ENCODE data around the gene PPP4R2. TPM values are rescaled to one million over a fixed set of nuclear protein-coding genes. Genes with fewer than 3 reads are reported as not detected.

PPP4R2 gene
- total and polyA plus RNA-seq, 10 of the 15 experiments (the other 5 are each of a cell fraction or from before 2014, with no cell fraction given): 16.7 to 83.4 (median 38.9) TPM

- Histone ChIP-seq H3K4me2 (ENCODE audit: control insufficient read depth, insufficient read depth) (no peak overlapping the region), H4K20me1 (ENCODE audit: control insufficient read depth, insufficient read depth) (no peaks in the 10 kb centered on the region), H3K36me3 (ENCODE audit: control insufficient read depth in 2 of 2, insufficient read depth in 2 of 2, low read length in 1 of 2) (no peaks in the 10 kb centered on the region; a peak in 1 of 4 replicates), H3K4me3 (no peak overlapping the region), H3K79me2 (ENCODE audit: control insufficient read depth, insufficient read depth, low read length) (no peaks in the 10 kb centered on the region), H3K9ac (ENCODE audit: control insufficient read depth, insufficient read depth, low read length) (no peak overlapping the region), H3K27me3 (replicated peaks in 1 of 2; ENCODE audit: control insufficient read depth in 2 of 2, insufficient read depth in 2 of 2, low read length in 1 of 2) (no peaks in the 10 kb centered on the region), H3K27ac (ENCODE audit: control insufficient read depth, insufficient read depth) (no peak overlapping the region), H2AFZ (ENCODE audit: control insufficient read depth, low read depth, low read length) (no peak overlapping the region), H3K9me3 (replicated peaks; ENCODE audit: control insufficient read depth, insufficient read depth, low read length) (no peaks in the 10 kb centered on the region), H3K4me1 (ENCODE audit: control insufficient read depth, insufficient read depth, low read length) (no peaks in the 10 kb centered on the region)
- POLR2A ChIA-PET: no interaction called here
- RAD21 ChIA-PET (ENCODE audit: unreplicated experiment): no interaction called here
- SMC1A ChIA-PET (ENCODE audit: uncharacterized antibody, unreplicated experiment): no interaction called here
- FAIRE-seq: no peak
- BruUV-seq (replicated peaks): no TSS peak
- 76% methylated on average over 3 of the region's 3 CpGs for WGBS (ENCODE audit: insufficient coverage, insufficient replicate concordance, low lambda C conversion rate, missing lambda C conversion rate)
- CTCF ChIA-PET: no interaction called here
- no peak for ATAC-seq
- DNase-seq (ENCODE audit: low read depth, low spot score): no peak
- intact Hi-C loops (cut with micrococcal nuclease; ENCODE audit: unreplicated experiment) (no loop called here), in situ Hi-C loops (cut with MboI) (no loop called here)
- TF ChIP-seq ATF2 (IDR thresholded peaks at IDR 0.05; ENCODE audit: low read length) (no peak), NFXL1 (IDR thresholded peaks at IDR 0.05; ENCODE audit: borderline replicate concordance) (no peak), SMAD1 (IDR thresholded peaks at IDR 0.05; ENCODE audit: low read depth, partially characterized antibody) (no peak), IRF3 (IDR thresholded peaks at IDR 0.05) (no peak), USF2 (IDR thresholded peaks at IDR 0.05; ENCODE audit: borderline replicate concordance, low read depth, low read length) (no peak), MXI1 (IDR thresholded peaks at IDR 0.05; ENCODE audit: low read depth, low read length) (no peak), ZBTB33 (IDR thresholded peaks at IDR 0.05) (no peak), BCLAF1 (IDR thresholded peaks at IDR 0.05) (no peak), EGR1 (IDR thresholded peaks at IDR 0.05; ENCODE audit: borderline replicate concordance in 1 of 2, low read depth in 2 of 2, low read length in 2 of 2) (no peak), CEBPB (IDR thresholded peaks at IDR 0.05; ENCODE audit: borderline replicate concordance in 1 of 2, low read depth in 2 of 2, low read length in 2 of 2) (no peak), WRNIP1 (IDR thresholded peaks at IDR 0.05; ENCODE audit: borderline replicate concordance, low read depth, low read length) (no peak), RAD51 (IDR thresholded peaks at IDR 0.05) (no peak), SIN3A (IDR thresholded peaks at IDR 0.05; ENCODE audit: low read depth, low read length) (no peak), E2F4 (IDR thresholded peaks at IDR 0.05; ENCODE audit: low read depth, low read length) (no peak)
These were observed 71.8 kb downstream of the PPP4R2 start for GRCh38 chr3:73068419-73068818.
